Measurements from ENCODE around the gene CREB3L2. TPM values are rescaled to one million over a fixed set of nuclear protein-coding genes. Genes with fewer than 3 reads are reported as not detected.

The CREB3L2 gene
- total RNA-seq, 1 experiment from 2014 or later, result 49.8 TPM

DNA sequence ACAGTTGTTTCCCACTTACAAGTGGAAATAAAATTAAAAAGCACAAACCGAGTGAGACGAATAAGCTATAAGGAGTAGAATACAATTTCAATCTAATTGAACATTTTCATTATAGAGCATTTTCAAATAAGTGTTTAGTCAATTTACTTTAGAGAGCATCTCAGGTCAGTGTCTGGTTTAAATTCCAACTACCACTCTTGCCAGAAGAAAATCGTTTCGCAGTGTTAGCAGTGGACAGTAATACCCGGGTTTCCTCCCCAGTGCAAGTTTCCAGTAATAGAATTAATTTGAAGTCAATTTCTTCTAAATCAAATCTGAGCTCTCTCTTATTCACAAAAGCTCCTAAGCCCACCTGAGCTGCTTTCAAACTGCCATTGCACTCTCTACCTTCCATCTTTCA, 45.7 kb downstream of the CREB3L2 start:
- POLR2A ChIA-PET, result no interaction called here
- Histone ChIP-seq H3K4me2 (ENCODE audit: low read length) (no peak overlapping the region), H2AFZ (ENCODE audit: low read depth, low read length, poor library complexity, severe bottlenecking) (no peak overlapping the region), H3K36me3 (ENCODE audit: control insufficient read depth in 1 of 2, insufficient read depth in 2 of 2, low read length in 2 of 2) (no peaks in the 10 kb centered on the region), H3K9me2 (ENCODE audit: insufficient read depth) (no peaks in the 10 kb centered on the region), H3K27me3 (ENCODE audit: insufficient read depth, low read length) (no peaks in the 10 kb centered on the region), H3K4me1 (ENCODE audit: control insufficient read depth in 1 of 2, insufficient read depth in 2 of 2, low read length in 2 of 2) (peaks cover 15 to 44% of the 10 kb centered on the region in 2 experiments), H3K4me3 (replicated peaks in 1 of 2; ENCODE audit: low read depth in 1 of 2, low read length in 2 of 2) (no peak overlapping the region), H3K9ac (ENCODE audit: low read length) (no peak overlapping the region), H3K9me3 (ENCODE audit: control insufficient read depth in 1 of 2, insufficient read depth in 1 of 2, low read depth in 1 of 2, low read length in 2 of 2) (no peaks in the 10 kb centered on the region), H4K20me1 (ENCODE audit: insufficient read depth) (no peaks in the 10 kb centered on the region), H3K79me2 (ENCODE audit: insufficient read depth, low read length) (no peaks in the 10 kb centered on the region), H3K27ac (ENCODE audit: low read depth, low read length) (no peak overlapping the region)
- intact Hi-C loops (cut with micrococcal nuclease), result no loop called here
- RAD21 ChIA-PET (ENCODE audit: low non-redundant PET in 1 of 2, low total read pairs in 2 of 2, uncharacterized antibody in 2 of 2, unreplicated experiment in 2 of 2), result no interaction called here
- CTCF ChIA-PET, result no interaction called here
- TF ChIP-seq EZH2phosphoT487 (IDR thresholded peaks at IDR 0.05; ENCODE audit: borderline replicate concordance) (no peak), ZNF274 (IDR thresholded peaks at IDR 0.05; ENCODE audit: low read depth, low read length) (no peak), POLR2AphosphoS5 (IDR thresholded peaks at IDR 0.05; ENCODE audit: low read depth, low read length) (no peak), CEBPB (IDR thresholded peaks at IDR 0.05; ENCODE audit: low read depth) (no peak), YY1 (IDR thresholded peaks at IDR 0.05; ENCODE audit: extremely low read depth, insufficient replicate concordance, low read depth, low read length) (no peak), EGR1 (IDR thresholded peaks at IDR 0.05; ENCODE audit: low read depth) (no peak), POLR2A (IDR thresholded peaks at IDR 0.05; ENCODE audit: borderline replicate concordance, extremely low read depth, insufficient read depth, insufficient read length) (no peak), SRF (IDR thresholded peaks at IDR 0.05; ENCODE audit: low read depth) (no peak), FOSL1 (IDR thresholded peaks at IDR 0.05; ENCODE audit: low read depth) (no peak), RAD21 (IDR thresholded peaks at IDR 0.05; ENCODE audit: low read depth) (no peak), EZH2 (IDR thresholded peaks at IDR 0.05) (no peak)
- TF ChIP-seq, protein P1, sequence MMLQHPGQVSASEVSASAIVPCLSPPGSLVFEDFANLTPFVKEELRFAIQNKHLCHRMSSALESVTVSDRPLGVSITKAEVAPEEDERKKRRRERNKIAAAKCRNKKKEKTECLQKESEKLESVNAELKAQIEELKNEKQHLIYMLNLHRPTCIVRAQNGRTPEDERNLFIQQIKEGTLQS (IDR thresholded peaks at IDR 0.05), result no peak
- TF ChIP-seq, protein P2, sequence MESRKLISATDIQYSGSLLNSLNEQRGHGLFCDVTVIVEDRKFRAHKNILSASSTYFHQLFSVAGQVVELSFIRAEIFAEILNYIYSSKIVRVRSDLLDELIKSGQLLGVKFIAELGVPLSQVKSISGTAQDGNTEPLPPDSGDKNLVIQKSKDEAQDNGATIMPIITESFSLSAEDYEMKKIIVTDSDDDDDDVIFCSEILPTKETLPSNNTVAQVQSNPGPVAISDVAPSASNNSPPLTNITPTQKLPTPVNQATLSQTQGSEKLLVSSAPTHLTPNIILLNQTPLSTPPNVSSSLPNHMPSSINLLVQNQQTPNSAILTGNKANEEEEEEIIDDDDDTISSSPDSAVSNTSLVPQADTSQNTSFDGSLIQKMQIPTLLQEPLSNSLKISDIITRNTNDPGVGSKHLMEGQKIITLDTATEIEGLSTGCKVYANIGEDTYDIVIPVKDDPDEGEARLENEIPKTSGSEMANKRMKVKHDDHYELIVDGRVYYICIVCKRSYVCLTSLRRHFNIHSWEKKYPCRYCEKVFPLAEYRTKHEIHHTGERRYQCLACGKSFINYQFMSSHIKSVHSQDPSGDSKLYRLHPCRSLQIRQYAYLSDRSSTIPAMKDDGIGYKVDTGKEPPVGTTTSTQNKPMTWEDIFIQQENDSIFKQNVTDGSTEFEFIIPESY (IDR thresholded peaks at IDR 0.05; ENCODE audit: extremely low read depth, insufficient replicate concordance, low read length), result no peak
- TF ChIP-seq, protein P3, sequence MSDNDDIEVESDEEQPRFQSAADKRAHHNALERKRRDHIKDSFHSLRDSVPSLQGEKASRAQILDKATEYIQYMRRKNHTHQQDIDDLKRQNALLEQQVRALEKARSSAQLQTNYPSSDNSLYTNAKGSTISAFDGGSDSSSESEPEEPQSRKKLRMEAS (IDR thresholded peaks at IDR 0.05), result no peak
- no TSS peak for BruUV-seq (replicated peaks)
- ATAC-seq (no peak), DNase-seq (ENCODE audit: low read depth, low spot score) (no peak)

Data from HCT116 (cell line).